HG02588 (cell line): ENCODE measurements around the gene MMP20.

Experiments used
- ATAC-seq: cut with Tn5 transposase; IDR thresholded peaks from one replicate; pipeline ENCODE4 v1.9.1; 2021; ENCODE audit warnings: mild to moderate bottlenecking, moderate library complexity; ENCODE audit not compliant: unreplicated experiment

Gene MMP20

GRCh38 chr11:102596578-102596977, 28.6 kb downstream of the MMP20 start:
- ATAC-seq = no peak

- ATAC-seq = no peak
These were observed 32.2 kb downstream of the MMP20 start for GRCh38 chr11:102592634-102593581.

GRCh38 chr11:102592131-102592530, 33.0 kb downstream of the MMP20 start:
- ATAC-seq = no peak

DNA sequence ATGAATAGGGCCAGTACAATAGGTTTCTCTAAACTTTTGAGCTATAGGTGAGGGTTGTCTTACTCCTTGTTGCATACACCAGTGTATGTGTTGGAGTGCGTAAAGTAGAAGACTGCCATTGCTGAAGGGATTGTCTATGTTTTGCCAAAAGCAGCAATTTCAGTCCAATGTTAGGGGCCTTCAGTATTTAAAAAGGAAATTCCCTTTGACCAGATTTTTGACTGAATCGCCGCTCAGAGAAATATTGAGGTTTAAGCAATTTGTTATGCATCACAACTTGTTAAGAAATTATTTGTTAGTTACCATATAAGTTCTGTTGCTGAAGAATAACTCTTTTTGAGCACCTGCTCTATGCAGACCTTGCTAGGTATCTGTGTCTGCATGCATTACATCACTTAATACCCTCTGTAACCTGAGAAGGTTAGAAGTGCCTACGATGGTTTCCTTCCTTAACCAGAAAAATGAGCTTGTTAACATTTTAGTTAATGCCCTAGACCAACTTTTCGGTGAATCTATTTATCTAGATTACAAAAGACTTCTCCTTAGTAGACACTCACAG, 33.9 kb downstream of the MMP20 start:
- ATAC-seq = peak; percentile 39

GRCh38 chr11:102590276-102591049, 34.7 kb downstream of the MMP20 start:
- no peak for ATAC-seq

DNA sequence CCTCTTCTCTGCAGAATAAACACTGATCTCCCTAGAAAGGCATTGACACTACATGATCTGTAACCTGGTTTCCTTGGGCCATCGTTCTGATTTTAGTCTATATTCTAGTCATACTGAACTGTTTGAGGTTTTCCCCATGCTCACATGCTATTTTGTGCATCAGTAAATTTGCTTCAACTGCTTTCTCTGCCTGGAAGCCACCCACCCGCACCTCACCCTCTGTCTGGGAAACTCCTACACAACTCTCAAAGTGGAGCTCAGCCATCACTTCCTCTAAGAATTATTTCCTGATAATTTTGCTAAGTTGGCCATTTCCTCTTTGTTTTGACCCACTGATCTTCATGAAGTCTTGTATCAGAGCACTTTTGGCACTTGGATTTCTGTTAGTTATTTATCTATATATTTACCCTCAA, 36.1 kb downstream of the MMP20 start:
- peak; percentile 64 for ATAC-seq

- no peak for ATAC-seq
These were observed 37.4 kb downstream of the MMP20 start for GRCh38 chr11:102587722-102588121.

DNA sequence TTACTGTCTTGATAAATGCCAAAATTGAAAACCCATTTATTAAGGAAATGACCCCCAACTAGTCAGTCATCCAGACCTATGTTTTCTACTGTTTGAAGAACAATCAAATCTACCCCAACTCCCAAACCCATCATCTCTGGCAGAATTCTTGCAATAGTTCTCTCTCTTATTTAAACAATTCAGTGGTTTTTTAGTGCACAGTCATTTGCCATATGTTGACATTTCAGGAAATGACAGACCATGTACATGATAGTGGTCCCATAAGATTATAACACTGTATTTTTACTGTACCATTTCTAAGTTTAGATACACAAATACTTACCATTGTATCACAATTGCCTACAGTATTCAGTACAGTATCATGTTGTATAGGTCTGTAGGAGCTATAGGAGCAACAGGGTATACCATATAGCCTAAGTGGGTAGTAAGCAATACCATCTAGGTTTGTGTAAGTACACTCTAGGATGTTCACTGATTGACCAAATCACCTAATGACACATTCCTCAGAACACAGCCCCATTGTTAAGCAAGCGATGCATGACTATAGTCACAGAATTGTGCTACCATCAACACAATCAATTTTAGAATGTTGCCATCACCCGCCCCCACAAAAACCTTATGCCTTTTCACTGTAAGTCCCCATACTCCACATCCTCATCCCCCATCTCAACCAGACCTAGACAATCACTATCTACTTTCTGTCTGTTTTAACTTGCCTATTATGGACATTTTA, 41.8 kb downstream of the MMP20 start:
- ATAC-seq = no peak

DNA sequence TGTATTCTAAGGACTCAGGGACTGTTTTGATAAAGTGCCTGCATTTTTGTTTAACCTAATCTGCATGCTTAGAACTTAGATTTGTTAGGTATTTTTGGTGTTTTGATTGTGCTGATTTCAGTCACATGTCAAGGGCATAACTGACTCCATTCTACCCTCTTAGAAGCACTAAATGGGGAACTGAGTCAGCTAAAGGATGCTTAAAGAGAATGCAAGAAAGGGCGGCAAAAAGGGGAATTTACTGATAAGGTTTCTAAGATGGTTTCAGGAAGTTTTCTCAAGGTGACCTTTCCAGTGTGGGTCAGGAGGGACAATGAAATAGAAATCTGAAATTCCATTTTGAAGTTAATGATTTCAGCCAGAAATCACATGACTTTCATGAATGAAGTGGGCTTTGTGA, 43.0 kb downstream of the MMP20 start:
- no peak for ATAC-seq

DNA sequence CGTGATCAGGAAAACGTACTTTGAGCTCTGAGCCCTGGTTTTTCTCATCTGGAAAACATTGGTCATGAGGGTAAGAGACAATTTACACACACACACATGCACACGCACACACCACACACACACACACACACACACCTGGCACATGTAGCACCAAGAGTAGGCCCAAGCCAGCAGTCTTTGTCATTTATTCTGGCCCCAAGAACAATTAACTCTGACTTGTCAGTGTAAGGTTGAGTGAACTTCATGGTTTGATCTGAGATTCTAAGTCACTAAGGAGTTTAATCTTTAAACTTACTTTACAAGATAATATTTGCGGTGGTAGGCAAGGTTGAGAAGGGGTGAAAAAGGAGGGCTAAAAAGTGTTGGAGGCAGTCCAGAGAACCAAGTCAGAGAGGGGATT, 44.1 kb downstream of the MMP20 start:
- ATAC-seq = no peak

- peak; percentile 59 for ATAC-seq
These were observed 44.8 kb downstream of the MMP20 start for GRCh38 chr11:102580185-102580951.

- ATAC-seq = no peak
These were observed 47.4 kb downstream of the MMP20 start for GRCh38 chr11:102577723-102578122.

GRCh38 chr11:102577182-102577581, 48.0 kb downstream of the MMP20 start:
- ATAC-seq = peak; percentile 47

- ATAC-seq = no peak
These were observed 48.8 kb downstream of the MMP20 start for GRCh38 chr11:102576350-102576749.

DNA sequence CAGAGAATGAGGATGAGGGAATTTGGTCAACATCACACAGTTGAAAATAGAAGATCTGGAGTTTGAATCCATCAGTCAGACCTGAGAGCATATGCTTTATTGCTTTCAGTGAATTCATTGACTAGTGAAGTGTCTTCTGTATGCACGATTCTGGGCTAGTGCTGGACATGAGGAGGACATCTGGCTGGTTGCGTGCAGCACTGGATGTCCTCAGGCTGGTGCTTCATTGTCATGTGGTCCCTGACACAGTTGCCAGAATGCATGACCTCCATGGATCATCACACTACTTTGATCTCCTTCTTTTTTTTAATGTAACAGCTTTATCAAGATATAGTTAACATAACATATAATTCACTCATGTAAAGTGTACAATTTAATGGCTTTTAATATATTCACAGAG, 50.1 kb downstream of the MMP20 start:
- no peak for ATAC-seq

DNA sequence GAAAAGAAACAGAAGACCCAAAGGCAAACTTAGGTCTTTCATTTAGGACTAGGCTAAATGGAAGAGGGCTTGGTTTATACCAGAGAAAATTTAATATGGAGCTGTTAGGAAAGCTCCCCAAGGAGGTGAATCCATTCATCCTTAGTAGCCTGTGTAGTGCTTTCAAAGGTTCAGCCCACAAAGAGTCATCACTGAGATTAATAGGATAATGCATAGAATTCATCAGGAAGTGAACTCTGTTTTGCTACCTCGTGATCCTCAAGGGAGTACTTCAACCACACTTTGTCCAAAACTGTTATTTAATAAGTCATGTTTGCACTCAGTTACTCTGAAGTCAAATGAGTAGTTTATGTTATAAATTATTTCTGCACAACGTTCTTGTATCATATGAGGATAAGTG, 51.3 kb downstream of the MMP20 start:
- no peak for ATAC-seq

DNA sequence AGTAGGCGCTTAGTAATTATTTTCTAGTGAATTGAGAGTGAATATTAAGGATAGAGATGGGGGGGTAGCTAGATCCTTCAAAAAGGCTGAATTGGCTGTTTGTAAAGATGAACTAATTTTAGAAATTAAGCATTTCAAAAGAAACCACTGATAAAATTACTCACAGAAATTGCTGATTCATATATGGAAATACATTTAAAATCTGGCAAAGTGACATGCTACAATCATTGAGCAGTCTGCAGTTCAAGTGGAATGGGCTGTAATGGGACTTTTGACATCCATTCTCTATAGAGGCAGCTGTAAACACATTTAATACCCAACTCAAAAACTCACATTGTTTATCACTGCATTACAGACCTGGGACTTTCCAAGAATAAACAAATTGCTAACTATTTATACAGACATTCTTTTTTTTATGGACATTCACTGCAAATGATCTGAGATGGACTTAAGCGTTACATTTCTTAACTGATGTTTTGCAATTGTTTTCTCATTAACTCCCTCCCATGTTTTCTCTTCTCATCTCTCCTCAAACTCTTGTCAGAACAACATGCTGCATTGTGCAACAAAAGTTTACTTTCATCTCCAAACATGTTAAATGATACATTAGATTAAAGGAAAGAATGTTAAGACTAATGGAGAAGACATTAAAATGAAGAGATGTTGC, 52.4 kb downstream of the MMP20 start:
- no peak for ATAC-seq

- ATAC-seq = no peak
These were observed 56.3 kb downstream of the MMP20 start for GRCh38 chr11:102568851-102569250.

- ATAC-seq = no peak
These were observed 59.0 kb downstream of the MMP20 start for GRCh38 chr11:102566112-102566511.

DNA sequence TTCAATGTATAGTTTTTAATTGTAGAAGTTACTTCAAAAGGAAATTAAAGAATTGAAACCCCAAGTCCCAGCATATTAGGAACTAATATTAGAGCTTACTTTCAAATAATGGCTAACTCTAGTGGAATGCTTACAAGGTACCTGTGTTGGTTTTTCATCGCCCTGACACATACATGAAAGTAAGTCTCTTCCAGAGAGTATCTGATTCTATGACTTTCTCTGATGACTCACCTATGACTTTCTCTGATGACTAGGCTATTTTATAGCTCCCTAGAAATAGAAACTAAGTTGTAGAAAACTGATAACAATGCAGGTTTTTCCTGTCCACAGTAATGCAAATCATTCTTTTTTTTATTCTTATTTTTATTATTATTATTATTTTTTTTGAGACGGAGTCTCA, 61.0 kb downstream of the MMP20 start:
- peak; percentile 50 for ATAC-seq
